GM13976 (cell line): Measurements from ENCODE around the gene TMEM273.

Experiments used
- DNase-seq: peaks from one replicate; pipeline ENCODE4 v3.0.0; 2012; ENCODE audit warnings: low spot score
- in situ Hi-C: fragments of 300-500 bp; cut with MboI; formaldehyde crosslinking; loops from one replicate; pipeline ENCODE4 v1.12.0; 2022; ENCODE audit warnings: low sequenced_read_pairs, mixed read lengths, inconsistent platforms; ENCODE audit not compliant: unreplicated experiment
- TF ChIP-seq, protein P1 (sequence below): IDR thresholded peaks from 2 replicates; pipeline ENCODE4 v1.5.1; 2012; ENCODE audit warnings: borderline replicate concordance, mild to moderate bottlenecking; ENCODE audit not compliant: insufficient read depth; ENCODE audit errors: extremely low read depth, missing control alignments, control extremely low read depth

TMEM273 gene

DNA sequence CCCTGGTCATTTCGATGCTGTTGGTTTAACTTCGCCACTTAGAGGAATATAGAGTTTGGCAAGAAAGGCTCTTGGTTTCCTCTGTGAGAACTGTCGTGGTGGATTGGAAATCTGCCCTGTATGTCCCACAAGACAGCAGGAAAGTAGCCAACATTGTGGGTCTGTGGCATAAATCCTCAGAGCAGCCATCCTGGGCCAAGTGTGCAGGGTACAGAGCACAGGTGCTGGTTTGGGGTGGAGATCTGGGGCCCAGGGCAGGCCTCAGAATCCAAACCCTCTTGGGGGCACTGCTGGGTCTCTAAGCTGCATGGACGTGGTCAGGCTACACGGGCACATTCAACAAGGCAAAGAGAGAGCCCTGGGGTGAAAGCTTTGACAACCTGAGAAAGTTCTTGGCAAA, 39.2 kb upstream of the TMEM273 start:
- in situ Hi-C loops, result no loop called here
- TF ChIP-seq, protein P1, sequence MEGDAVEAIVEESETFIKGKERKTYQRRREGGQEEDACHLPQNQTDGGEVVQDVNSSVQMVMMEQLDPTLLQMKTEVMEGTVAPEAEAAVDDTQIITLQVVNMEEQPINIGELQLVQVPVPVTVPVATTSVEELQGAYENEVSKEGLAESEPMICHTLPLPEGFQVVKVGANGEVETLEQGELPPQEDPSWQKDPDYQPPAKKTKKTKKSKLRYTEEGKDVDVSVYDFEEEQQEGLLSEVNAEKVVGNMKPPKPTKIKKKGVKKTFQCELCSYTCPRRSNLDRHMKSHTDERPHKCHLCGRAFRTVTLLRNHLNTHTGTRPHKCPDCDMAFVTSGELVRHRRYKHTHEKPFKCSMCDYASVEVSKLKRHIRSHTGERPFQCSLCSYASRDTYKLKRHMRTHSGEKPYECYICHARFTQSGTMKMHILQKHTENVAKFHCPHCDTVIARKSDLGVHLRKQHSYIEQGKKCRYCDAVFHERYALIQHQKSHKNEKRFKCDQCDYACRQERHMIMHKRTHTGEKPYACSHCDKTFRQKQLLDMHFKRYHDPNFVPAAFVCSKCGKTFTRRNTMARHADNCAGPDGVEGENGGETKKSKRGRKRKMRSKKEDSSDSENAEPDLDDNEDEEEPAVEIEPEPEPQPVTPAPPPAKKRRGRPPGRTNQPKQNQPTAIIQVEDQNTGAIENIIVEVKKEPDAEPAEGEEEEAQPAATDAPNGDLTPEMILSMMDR, result no peak
- no peak for DNase-seq

DNA sequence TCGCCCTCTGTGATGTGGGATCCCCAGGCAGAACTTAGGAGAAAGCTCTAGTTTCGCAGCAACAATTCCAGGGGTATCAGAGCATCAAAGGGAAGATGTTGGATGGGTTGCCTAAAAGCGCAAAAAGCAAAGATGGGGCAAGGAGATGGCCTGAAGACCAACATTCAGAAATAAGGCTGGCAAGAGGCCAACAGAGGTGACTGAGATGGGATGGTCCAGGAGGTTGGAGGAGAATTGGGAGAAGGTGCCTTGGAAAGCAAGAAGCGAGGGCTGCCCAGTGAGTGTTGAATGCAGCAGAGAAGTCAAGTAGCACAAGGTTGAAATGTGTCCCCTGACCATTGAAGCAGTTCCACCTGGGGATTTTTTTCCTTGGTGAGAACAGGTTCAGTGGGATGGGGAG, 38.4 kb upstream of the TMEM273 start:
- TF ChIP-seq, protein P1, result no peak
- in situ Hi-C loops, result no loop called here

DNA sequence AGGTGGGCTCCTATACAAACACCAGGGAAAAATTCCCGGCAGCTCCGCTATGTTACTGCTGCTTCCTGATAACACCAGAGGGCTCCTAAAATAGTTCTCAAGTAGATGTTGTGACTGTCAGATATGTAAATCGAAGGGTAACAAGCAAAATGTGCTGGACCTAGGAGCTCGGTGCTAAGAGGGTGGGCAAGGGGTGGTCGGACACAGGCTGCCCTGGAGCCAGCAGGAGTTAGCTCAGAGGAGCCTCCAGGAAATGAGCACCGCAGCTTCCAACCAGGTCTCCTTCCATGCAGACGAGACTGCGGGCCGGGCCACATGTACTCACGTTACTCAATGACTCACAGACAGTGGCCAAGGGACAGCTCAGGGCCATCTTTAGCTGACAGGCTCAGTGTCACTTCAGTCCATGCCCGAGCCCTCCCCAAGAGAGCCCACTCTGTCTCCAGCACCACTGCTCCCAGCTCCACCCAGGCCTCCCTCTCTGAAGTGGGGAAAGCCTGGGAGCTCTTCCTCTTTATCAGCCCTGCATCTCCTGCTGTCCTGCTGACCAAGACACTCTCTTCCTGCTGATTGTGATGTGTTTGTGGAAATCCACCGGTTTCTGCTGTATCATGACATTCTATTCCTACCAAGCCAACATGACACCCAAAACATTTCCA, 37.2 kb upstream of the TMEM273 start:
- no peak for DNase-seq
- in situ Hi-C loops, result no loop called here
- TF ChIP-seq, protein P1, result no peak

More for the DNA sequence above, 38.4 kb upstream of the TMEM273 start:
- no peak for DNase-seq

DNA sequence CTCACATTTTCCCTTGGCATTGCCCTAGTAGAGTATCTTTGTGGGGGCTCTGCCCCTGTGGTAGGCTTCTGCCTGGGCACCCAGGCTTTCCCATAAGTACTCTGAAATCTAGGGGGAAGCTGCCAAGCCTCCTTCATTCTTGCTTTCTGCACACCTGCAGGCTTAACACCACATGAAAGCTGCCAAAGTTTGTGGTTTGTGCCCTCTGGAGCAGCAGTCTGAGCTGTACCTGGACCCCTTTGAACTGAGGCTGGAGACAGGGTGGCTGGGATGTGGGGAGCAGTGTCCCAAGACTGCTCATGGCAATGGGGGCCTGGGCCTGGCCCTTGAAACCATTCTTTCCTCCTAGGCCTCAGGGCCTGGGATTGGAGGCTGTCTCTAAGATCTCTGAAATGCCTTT, 35.0 kb upstream of the TMEM273 start:
- TF ChIP-seq, protein P1, result no peak
- DNase-seq, result no peak
- in situ Hi-C loops, result no loop called here

DNA sequence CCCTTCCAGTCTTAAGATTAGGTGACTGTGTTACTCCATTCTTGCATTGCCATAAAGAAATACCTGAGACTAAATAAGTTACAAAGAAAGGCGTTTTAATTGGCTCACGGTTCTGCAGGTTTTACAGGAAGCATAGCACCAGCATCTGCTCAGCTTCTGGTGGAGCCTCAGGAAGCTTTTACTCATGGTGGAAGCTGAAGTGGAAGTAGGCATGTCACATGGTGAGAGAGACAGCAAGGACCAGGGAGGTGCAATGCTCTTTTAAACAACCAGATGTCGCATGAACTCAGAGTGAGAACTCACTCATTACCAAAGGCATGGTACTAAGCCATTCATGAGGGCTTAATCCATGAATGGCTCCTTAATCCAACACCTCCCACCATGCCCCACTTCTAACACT, 34.0 kb upstream of the TMEM273 start:
- DNase-seq, result no peak
- in situ Hi-C loops, result no loop called here
- TF ChIP-seq, protein P1, result no peak

DNA sequence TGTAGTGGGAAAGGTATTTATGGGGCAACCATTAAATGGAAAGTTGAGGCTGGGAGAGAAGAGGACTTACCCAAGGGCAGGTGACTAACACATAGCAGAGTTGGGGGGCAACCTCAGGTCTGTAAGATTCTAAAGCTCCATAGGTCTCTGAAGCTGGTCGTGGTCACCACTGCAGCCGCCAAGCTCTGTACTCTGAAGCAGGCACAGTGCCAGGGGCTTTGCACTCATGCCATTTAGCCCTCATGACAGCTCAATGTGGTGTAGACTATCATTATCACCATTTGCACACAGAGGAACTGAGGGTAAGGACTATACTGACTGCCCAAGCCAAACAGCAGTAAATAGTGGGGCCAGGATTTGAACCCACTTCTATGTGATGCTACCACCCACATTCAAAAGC, 32.5 kb upstream of the TMEM273 start:
- in situ Hi-C loops, result no loop called here
- no peak for DNase-seq
- TF ChIP-seq, protein P1, result no peak

DNA sequence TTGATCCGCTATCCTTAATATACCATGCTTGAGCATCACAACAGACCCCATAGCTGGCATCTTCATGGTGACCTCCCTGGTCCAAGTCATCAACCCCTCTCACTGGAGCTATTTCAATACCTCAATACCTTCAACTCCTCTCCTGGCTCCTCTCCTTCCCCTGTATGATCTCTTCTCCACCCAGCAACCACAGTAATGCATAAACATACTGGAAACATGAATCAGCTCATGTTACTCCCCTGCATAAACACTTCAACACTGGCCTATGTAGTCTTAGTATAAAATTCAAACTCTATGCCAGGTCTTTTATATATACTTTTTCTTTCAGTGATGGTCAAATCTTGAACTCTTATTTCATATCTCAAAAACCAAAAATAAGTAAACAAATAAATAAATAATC, 31.8 kb upstream of the TMEM273 start:
- TF ChIP-seq, protein P1, result no peak
- DNase-seq, result no peak
- in situ Hi-C loops, result no loop called here
